ENCODE results near the gene LIMCH1.
"Not testable (repeated sequence)": the region's sequence is repeated elsewhere in the genome, so short reads cannot be mapped to it uniquely, and the experiment has no call there.

The LIMCH1 gene

GRCh38 chr4:41731569-41732126 lies 193.7 kb downstream of the LIMCH1 start:
- DNase-seq, result no peak

GRCh38 chr4:41734371-41734770 lies 196.4 kb downstream of the LIMCH1 start:
- DNase-seq, result no peak

GRCh38 chr4:41737491-41737890 lies 199.5 kb downstream of the LIMCH1 start:
- not testable (repeated sequence) for DNase-seq

DNA sequence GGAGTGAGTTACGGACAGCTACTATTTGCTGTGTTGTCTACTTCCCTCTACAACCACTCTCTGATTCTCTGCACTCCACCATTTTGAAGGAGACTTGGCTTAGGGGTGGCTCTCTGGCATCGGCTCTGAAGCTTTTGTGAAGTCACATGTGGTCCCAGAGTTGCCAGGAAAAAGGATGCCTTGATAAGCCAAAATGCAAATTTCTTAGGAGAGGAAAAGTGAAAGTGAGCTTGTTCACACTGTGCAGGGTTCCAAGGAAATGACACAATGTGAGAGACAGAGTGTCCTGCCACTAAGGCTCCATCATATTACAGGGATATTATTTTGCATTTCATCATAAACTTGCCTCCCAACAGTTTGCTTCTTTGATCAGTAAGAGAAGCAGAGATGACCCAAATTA lies 203.4 kb downstream of the LIMCH1 start:
- no peak for DNase-seq

DNA sequence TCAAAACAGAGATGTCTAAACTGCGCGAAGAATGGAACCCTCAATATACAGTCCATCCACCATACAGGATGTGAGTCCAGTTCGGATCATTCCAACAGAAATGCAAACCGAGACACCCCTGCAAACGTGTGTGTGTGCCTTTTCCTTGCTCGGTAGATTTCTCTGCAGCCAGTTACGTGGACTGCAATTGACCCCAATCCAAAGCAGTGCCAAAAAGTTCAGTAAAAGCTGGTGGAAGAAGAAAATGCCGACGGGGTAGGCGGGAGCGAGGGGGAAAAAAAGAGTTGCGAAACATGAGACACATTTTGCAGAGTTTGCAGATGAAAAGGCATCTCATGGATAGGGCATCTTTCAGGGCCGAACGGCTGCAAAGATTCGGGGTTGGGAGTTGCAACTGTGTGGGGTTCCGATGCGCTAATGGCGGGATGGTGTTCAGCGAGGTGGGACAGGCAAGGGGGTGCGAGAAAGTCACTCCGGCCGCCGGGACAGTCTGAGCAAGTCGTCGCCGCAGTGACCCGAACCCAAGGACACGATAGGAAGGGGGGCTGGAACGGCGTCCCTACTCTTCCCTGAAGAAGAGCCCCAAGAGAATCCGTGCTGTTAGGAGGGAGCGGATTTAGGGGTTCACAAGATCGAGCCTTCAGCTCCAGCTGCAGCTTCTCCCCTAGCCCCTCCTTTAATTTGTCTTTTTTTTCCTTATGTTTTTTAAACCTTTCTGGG lies 206.8 kb downstream of the LIMCH1 start:
- peak; percentile 42 for DNase-seq

- DNase-seq, result peak; percentile 39
Measured at GRCh38 chr4:41745292-41746024, 207.5 kb downstream of the LIMCH1 start.

DNA sequence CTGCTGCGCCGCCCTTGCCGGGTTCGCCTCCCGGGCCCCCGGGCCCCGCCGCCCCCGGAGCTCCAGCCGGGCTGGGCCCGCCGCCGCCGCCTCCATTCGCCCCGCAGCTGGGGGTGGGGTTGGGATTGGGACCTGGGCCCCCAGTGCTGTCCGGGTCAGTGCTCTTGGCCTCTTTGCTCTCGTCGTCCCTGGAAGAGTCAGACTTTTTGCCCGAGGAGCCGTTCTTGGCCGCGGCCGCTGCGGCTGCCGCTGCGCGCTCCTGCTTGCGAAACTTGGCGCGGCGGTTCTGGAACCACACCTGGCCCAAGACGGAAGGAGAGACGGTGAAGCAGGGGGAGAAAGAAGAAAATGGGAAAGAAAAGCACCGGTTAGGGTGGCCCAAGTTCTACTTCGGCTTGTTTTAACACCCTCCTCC lies 208.1 kb downstream of the LIMCH1 start:
- no peak for DNase-seq

DNA sequence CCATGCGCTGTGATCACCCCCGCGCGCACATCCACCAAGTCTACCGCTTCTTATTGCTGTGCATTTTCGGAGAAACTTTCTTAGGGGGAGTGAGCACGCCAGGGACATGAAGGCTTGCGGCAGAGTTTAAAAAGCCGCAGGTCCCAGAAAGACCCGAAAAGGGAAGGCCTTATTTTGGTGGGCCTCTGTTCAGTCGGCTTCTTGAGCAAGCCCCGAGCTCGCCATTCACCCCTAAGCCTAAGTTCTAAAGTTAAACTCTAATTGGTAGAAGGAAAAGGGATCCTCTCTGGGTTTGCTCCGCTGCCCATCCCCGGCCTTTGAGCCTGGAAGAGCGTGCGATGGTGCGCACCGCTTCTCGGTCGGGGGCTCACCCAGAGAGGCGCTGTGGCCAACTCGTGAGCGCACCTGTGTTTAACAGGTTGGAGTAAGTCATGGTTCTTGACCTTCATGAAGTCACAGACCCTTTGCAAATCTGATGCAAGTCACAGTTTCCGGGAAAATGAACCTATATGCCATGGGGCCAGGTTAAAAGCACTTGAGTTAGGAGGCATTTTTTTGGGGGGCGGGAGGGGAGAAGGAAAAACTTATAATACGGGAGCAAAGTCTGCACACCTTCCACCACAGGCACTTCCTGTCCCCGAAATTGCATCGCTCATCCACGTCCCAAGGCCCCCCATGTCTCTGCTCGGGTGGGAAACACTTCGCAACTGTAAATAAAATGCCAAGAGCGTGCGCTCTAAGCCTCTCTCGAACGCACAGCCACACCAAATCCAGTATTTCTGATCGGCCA lies 208.7 kb downstream of the LIMCH1 start:
- DNase-seq, result peak; percentile 57

- DNase-seq, result peak; percentile 74
Measured at GRCh38 chr4:41747230-41748055, 209.5 kb downstream of the LIMCH1 start.

DNA sequence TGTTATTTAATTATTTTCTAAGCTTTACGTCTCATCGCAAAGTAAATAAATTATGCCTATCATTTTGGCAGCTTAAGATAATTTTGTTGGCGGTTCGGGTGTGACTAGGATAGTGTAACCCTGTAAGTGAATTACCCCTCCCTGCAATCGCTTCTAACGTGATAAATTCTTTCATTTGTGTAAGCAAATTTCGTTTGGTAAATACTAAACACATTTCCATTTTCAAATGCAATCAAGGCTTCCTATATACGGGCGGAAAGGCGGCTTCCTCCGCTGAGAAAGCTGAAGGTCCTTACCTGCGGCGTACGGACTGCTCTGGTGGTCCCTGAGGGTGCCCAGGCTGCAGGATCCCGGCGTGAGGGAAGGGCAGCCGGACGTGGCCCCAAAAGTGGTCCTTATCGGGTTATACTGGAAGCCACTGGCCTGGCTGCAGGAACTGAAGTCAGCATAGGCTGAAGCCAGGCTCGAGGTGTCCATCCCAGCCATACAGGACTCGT lies 210.2 kb downstream of the LIMCH1 start:
- no peak for DNase-seq

GRCh38 chr4:41748571-41749475 lies 210.9 kb downstream of the LIMCH1 start, which contains the start of gene PHOX2B:
TSS of gene PHOX2B (minus strand) at chr4:41748725. CDS start at chr4:41748610, 115 bp downstream.
- peak; percentile 73 for DNase-seq

DNA sequence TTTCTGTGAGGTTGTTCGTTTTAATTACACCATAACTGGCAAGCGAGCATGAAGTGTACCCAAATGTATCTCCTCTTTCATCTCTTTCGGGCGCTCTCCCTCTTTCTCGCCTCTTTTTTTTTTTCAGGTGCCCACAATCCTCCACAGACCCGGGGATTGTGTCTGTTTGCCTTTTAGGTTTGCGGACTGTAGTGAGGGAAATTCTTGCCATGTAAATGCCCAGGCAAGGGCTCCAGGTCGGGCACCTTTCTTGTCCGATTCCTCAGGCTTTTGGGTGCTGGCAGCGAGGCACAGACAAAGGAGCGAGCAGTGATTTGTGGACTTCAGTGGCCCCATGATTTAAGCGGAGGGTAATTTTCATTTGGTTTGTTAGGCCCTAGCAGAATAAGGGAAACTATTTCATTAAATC lies 211.7 kb downstream of the LIMCH1 start:
- peak; percentile 66 for DNase-seq

All from right kidney (tissue), 1 donor.